ENCODE measurements around the gene RPRM.

- TF ChIP-seq CTCF (IDR thresholded peaks at IDR 0.05), result no peak
- no peak for TF ChIP-seq POLR2A (IDR thresholded peaks at IDR 0.05)
These were observed 20.9 kb upstream of the RPRM start for GRCh38 chr2:153499439-153499838.

All from uterus (tissue), 2 donors.